Sigmoid colon (tissue), 4 donors: ENCODE data around the gene ZNF385C.

Experiments used
- EP300 ChIP-seq, 4 donors: sonication (generic); formaldehyde crosslinking; IDR thresholded peaks; one replicate each; pipeline ENCODE4 v1.6.1; 2017; ENCODE audit warnings: antibody characterized with exemption in 4 of 4
- POLR2AphosphoS5 ChIP-seq, 4 donors: sonication (generic); formaldehyde crosslinking; IDR thresholded peaks; one replicate each; pipeline ENCODE4 v1.6.1; 2017; ENCODE audit warnings: antibody characterized with exemption in 4 of 4
- TF ChIP-seq, protein P1 (sequence below), 4 experiments: fragments of 450-650 bp in 3 of 4; fragments of 200-600 bp in 1 of 4; IDR thresholded peaks; one replicate each; pipeline ENCODE4 v1.5.1; 2016 to 2019; ENCODE audit warnings: antibody characterized with exemption in 4 of 4, mild to moderate bottlenecking in 3 of 4, moderate library complexity in 2 of 4

GRCh38 chr17:42019509-42020404, 78.5 kb downstream of the ZNF385C start, which contains the start of gene NKIRAS2:
- TF ChIP-seq POLR2AphosphoS5 (IDR thresholded peaks at IDR 0.05) (peak; percentile 28 to 79 (median 70)), EP300 (IDR thresholded peaks at IDR 0.05) (no peak)
- TF ChIP-seq, protein P1, sequence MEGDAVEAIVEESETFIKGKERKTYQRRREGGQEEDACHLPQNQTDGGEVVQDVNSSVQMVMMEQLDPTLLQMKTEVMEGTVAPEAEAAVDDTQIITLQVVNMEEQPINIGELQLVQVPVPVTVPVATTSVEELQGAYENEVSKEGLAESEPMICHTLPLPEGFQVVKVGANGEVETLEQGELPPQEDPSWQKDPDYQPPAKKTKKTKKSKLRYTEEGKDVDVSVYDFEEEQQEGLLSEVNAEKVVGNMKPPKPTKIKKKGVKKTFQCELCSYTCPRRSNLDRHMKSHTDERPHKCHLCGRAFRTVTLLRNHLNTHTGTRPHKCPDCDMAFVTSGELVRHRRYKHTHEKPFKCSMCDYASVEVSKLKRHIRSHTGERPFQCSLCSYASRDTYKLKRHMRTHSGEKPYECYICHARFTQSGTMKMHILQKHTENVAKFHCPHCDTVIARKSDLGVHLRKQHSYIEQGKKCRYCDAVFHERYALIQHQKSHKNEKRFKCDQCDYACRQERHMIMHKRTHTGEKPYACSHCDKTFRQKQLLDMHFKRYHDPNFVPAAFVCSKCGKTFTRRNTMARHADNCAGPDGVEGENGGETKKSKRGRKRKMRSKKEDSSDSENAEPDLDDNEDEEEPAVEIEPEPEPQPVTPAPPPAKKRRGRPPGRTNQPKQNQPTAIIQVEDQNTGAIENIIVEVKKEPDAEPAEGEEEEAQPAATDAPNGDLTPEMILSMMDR (IDR thresholded peaks at IDR 0.05), result peak; percentile 84 to 97 (median 94)
